ENCODE results near the gene ZNF236. TPM values are rescaled to one million over a fixed set of nuclear protein-coding genes. Genes with fewer than 3 reads are reported as not detected.

The ZNF236 gene
- total RNA-seq, 1 donor from 2014 or later: 32.5 TPM

GRCh38 chr18:76925501-76925900 lies 103.1 kb downstream of the ZNF236 start:
- no peak overlapping the region for H3K4me3 Mint-ChIP-seq (ENCODE audit: low read depth)
- no peaks in the 10 kb centered on the region for H3K9me3 Mint-ChIP-seq (ENCODE audit: low read depth)
- TF ChIP-seq CTCF (IDR thresholded peaks at IDR 0.05; ENCODE audit: unreplicated experiment): no peak
- peaks cover 20% of the 10 kb centered on the region for H3K36me3 Mint-ChIP-seq (ENCODE audit: insufficient read depth)
- no peaks in the 10 kb centered on the region for H3K27me3 Mint-ChIP-seq
- no peaks in the 10 kb centered on the region for H3K4me1 Mint-ChIP-seq (ENCODE audit: low read depth)
- no peak for DNase-seq (ENCODE audit: low spot score, unreplicated experiment)
- peak overlapping the region; percentile 79 for H3K27ac Mint-ChIP-seq

- TF ChIP-seq CTCF (IDR thresholded peaks at IDR 0.05; ENCODE audit: unreplicated experiment): no peak
- Mint-ChIP-seq H3K27ac (no peak overlapping the region), H3K27me3 (no peaks in the 10 kb centered on the region), H3K36me3 (ENCODE audit: insufficient read depth) (peaks cover 10% of the 10 kb centered on the region), H3K4me1 (ENCODE audit: low read depth) (no peaks in the 10 kb centered on the region), H3K9me3 (ENCODE audit: low read depth) (no peaks in the 10 kb centered on the region), H3K4me3 (ENCODE audit: low read depth) (no peak overlapping the region)
- no peak for DNase-seq (ENCODE audit: low spot score, unreplicated experiment)
Observed at GRCh38 chr18:76927223-76927725, 104.9 kb downstream of the ZNF236 start.

- no peaks in the 10 kb centered on the region for H3K27me3 Mint-ChIP-seq
- no peak for TF ChIP-seq CTCF (IDR thresholded peaks at IDR 0.05; ENCODE audit: unreplicated experiment)
- H3K27ac Mint-ChIP-seq: no peak overlapping the region
- no peaks in the 10 kb centered on the region for H3K4me1 Mint-ChIP-seq (ENCODE audit: low read depth)
- peaks cover 16% of the 10 kb centered on the region for H3K36me3 Mint-ChIP-seq (ENCODE audit: insufficient read depth)
- no peak for DNase-seq (ENCODE audit: low spot score, unreplicated experiment)
- H3K9me3 Mint-ChIP-seq (ENCODE audit: low read depth): no peaks in the 10 kb centered on the region
- no peak overlapping the region for H3K4me3 Mint-ChIP-seq (ENCODE audit: low read depth)
Observed at GRCh38 chr18:76928179-76928868, 106.0 kb downstream of the ZNF236 start.

- Mint-ChIP-seq H3K4me3 (ENCODE audit: low read depth) (no peak overlapping the region), H3K36me3 (ENCODE audit: insufficient read depth) (peaks cover 12% of the 10 kb centered on the region), H3K4me1 (ENCODE audit: low read depth) (no peaks in the 10 kb centered on the region), H3K9me3 (ENCODE audit: low read depth) (no peaks in the 10 kb centered on the region), H3K27ac (no peak overlapping the region), H3K27me3 (no peaks in the 10 kb centered on the region)
- no peak for TF ChIP-seq CTCF (IDR thresholded peaks at IDR 0.05; ENCODE audit: unreplicated experiment)
- DNase-seq (ENCODE audit: low spot score, unreplicated experiment): no peak
Observed at GRCh38 chr18:76931171-76931570, 108.8 kb downstream of the ZNF236 start.

- Mint-ChIP-seq H3K36me3 (ENCODE audit: insufficient read depth) (peaks cover 12% of the 10 kb centered on the region), H3K27me3 (no peaks in the 10 kb centered on the region), H3K4me1 (ENCODE audit: low read depth) (no peaks in the 10 kb centered on the region), H3K27ac (peak overlapping the region; percentile 59), H3K4me3 (ENCODE audit: low read depth) (no peak overlapping the region), H3K9me3 (ENCODE audit: low read depth) (no peaks in the 10 kb centered on the region)
- no peak for DNase-seq (ENCODE audit: low spot score, unreplicated experiment)
- no peak for TF ChIP-seq CTCF (IDR thresholded peaks at IDR 0.05; ENCODE audit: unreplicated experiment)
Observed at GRCh38 chr18:76932026-76932819, 109.9 kb downstream of the ZNF236 start.

Data from progenitor cell of endocrine pancreas (in vitro differentiated cells).